ENCODE results near the gene GHDC.
A peak's percentile ranks its signal among the peaks of the same experiment; 100 is the strongest.
"Not testable (repeated sequence)": the region's sequence is repeated elsewhere in the genome, so short reads cannot be mapped to it uniquely, and the experiment has no call there.

Gene GHDC, protein sequence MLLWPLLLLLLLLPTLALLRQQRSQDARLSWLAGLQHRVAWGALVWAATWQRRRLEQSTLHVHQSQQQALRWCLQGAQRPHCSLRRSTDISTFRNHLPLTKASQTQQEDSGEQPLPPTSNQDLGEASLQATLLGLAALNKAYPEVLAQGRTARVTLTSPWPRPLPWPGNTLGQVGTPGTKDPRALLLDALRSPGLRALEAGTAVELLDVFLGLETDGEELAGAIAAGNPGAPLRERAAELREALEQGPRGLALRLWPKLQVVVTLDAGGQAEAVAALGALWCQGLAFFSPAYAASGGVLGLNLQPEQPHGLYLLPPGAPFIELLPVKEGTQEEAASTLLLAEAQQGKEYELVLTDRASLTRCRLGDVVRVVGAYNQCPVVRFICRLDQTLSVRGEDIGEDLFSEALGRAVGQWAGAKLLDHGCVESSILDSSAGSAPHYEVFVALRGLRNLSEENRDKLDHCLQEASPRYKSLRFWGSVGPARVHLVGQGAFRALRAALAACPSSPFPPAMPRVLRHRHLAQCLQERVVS

GRCh38 chr17:42193969-42194899, at the start of gene GHDC:
Gene GHDC, minus strand, starts transcription at chr17:42194494. Its CDS starts 913 bp downstream, at chr17:42193581.
- DNase-seq: peak; percentile 75

GRCh38 chr17:42243493-42243982, 49.2 kb upstream of the GHDC start:
- DNase-seq: no peak

- DNase-seq: no peak
These were observed 47.6 kb upstream of the GHDC start for GRCh38 chr17:42241871-42242270.

- not testable (repeated sequence) for DNase-seq
These were observed 46.6 kb upstream of the GHDC start for GRCh38 chr17:42240863-42241262.

- no peak for DNase-seq
These were observed 45.9 kb upstream of the GHDC start for GRCh38 chr17:42240201-42240600.

DNA sequence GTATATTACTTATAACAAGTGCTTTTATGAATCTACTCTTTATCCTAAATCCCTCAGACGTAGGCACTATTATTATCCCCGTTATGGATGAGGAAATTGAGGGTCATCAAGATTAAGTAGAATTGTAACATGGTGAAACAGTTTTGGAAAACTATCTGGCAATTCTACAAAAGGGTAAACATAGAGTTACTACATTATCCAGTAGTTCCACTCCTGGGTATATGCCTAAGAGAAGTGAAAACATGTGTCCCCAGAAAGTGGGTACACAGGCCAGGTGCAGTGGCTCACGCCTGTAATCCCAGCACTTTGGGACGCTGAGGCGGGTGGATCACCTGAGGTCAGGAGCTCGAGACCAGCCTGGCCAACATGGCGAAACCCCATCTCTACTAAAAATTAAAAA, 45.3 kb upstream of the GHDC start:
- not testable (repeated sequence) for DNase-seq

GRCh38 chr17:42236760-42237159, 42.5 kb upstream of the GHDC start:
- no peak for DNase-seq

DNA sequence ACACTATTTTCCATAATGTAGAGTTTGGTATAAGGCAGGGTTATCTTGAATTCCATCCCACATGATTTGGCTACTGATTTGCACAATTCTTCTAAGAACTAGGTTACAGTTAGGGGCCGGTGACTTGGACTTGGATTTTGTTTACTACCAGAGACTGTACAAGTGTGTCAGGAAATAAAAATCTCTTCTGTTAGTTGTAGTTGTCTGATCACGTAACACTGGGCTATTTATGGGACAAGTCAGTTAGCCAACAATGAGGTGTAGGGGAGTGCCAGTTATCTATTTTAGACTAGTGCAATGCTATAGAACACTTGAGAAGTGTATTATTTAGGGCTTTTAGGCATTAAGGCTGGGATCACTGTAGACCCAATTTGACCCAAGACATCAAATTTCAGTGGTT, 39.7 kb upstream of the GHDC start:
- no peak for DNase-seq

- no peak for DNase-seq
These were observed 38.9 kb upstream of the GHDC start for GRCh38 chr17:42233156-42233555.

DNA sequence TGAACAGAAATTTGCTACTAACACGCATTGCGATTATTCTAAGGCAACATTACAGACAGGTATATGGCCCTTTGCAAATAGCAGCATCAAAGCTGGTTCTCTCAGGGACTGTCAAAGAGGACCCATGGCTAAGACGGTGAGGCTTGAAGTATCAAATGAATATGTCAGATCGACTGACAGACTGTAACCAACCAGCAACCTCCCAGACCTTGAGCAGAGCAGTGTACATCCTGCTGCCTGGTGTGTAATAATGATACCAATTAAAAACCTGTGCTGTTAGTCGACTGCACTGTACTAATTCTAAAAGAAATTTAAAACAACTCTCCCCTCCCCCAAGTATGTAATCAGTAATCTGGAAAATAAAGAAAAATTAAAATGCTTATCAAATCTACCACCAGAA, 35.9 kb upstream of the GHDC start:
- no peak for DNase-seq

DNA sequence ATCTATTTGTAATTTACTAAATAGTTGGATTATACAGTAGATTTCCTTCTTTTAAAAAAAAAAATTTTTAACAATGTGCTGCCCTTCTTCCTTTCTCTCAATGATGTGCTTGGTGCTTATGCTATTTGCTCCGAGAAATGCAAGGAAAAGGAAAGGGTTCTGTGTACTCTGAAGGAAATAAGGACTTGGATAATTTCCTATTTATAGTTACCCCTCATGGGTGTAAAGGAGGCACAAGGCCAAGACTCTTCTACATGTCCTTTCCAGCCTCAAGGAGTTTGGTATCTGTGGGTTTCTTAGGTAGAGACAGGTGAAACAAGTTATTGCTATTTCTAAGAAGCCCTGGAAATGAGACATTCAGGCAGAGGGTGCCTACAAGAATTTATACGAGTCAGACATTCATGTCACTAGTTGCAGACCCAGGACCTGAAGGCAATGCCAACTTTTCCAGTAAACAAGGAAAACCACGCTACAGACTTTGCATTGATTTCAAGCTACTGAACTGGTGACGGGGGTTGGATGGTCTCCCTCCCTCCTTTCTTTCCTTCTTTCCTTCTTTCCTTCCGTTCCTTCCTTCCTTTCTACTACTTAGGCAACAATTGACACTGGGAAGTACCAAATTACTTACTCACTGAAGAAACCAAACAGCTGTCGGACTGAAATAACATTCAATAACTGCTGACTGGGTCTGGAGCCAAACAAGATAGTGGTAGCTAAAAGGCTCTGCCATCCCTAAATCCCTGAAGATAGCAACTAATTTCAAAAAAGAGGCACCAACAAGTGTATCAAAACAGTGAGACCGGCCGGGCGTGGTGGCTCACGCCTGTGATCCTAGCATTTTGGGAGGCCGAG, 33.8 kb upstream of the GHDC start:
- DNase-seq: no peak

DNA sequence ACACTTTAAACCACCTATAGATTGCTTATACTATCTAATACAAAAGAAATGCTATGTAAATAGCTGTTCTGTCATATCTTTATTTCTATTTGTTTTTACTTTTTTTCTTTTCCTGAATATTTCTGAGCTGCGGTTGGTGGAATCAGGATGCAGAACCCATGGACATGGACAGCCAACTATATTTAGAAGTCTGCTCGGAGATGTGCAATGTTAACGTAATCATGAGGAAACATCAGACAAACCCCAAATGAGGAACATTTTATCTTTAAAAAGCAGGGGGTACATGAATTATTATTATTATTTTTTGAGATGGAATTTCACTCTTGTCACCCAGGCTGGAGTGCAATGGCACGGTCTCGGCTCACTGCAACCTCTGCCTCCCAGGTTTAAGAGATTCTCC, 31.4 kb upstream of the GHDC start:
- no peak for DNase-seq

DNA sequence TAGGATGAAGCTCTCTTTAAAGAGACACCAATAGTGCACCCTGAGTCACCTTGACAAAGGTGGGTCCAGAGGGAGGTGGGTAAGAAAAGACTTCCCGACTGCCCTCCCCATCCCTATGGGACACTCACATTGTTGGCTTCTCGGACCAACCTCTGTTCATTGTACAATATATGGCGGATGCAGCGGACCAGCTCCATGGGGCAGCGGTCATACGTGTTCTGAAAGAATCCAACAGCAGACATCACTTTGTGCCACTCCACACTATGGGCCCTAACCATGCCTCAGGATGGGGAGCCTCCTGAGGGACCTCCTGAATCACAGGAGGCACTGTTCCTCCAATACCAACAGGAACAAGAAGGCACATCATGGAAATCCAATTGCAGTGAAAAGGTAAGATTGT, 30.4 kb upstream of the GHDC start:
- DNase-seq: no peak

- peak; percentile 62 for DNase-seq
These were observed 27.8 kb upstream of the GHDC start for GRCh38 chr17:42221886-42222745.

DNA sequence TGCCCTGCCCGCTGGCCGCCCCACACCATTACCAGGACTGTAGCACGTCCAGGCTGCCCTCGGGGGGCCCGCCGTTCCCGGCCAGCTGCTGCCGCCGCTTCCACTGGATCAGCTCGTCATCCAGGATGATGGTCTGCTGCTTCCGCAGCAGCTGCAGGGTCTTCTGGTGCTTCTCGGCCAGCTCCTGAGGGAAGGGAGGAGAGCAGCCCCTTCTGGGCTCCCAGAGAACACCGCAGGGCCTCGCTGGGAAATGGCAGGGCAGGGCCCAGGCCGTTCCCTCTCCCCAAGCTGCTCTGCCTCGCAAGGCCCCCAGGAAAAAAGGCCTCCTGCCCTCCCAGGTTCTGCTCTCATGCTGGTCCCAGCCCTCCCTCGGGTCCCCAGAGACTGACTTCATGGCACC, 25.0 kb upstream of the GHDC start:
- not testable (repeated sequence) for DNase-seq

- no peak for DNase-seq
These were observed 19.9 kb upstream of the GHDC start for GRCh38 chr17:42214156-42214555.

DNA sequence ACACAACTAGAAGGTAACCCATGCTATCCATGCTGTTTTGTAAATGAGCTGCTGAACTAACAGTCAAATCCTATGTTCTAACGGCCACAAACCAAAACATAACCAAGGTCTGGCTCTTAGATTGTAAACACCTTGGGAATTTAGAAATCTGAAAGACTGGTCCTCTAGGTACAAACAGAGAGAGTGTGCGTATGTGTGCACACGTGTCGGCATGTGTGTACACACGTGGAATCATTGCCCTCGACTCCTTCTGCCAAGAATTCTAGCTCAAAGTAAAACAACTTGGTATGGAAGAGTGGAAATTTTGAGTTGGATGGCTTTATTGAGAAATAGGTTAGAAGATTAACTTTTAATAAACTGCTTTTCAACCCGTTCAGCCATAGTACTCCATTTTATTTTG, 18.1 kb upstream of the GHDC start:
- DNase-seq: no peak

DNA sequence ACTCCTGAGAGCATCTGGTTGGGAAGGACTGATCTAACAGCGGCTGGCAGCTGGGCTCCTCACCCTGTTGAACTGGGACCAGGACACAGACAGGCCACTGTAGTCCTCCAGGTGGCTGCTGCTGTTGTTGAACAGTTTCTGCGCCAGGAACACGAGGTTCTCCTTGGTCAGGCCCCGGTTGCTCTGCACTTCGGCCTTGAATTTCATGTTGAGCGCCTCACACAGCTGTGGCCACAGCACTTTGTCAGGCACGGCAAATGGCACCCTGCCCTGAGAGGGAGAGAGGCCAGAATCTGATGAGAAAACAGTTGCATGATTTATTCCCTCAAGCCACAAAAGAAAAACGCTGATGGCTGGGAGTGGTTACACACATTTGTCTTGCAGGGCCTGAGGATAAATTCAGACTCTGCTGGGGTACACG, 17.6 kb upstream of the GHDC start:
- not testable (repeated sequence) for DNase-seq

DNA sequence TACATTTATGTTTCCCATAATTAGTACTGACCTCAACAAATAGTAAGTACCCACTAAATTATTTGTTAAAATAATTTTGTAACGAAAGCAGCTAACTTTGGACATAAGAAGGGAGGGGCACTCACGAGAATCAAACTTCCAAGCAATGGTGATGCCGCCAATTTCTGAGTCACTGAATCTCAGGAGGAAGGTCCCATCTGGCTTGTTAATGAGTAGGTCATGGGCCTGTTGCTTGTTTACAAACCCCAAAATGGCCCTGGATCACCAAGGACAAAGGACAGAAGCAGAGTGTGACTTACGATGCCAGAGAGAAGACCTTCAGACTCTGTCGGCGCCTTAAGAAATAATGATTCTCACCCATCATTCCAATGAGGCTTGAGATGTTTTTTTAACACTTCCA, 15.8 kb upstream of the GHDC start:
- no peak for DNase-seq

GRCh38 chr17:42206153-42206612, 11.9 kb upstream of the GHDC start:
- DNase-seq: not testable (repeated sequence)

DNA sequence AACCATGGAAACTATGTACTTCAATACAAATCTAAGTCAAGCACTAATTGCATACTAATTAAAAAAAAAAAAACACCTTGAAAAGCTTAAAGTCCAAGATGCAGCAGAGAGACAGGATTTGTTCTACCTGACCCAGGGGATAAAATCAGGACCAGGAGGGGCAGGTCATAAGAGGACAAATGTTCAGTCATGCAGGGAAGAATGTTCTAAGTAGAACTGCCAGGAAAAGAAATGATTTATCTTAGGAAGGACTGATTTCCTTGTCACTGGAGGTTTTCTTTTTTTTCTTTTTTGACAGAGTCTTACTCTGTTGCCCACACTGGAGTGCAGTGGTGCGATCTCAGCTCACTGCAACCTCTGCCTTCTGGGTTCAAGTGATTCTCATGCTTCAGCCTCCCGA, 9.1 kb upstream of the GHDC start:
- DNase-seq: no peak
